IMR-90 (cell line): ENCODE measurements around the gene CCL28. TPM values are rescaled to one million over a fixed set of nuclear protein-coding genes. Genes with fewer than 3 reads are reported as not detected.

ENCODE experiments used
- ATAC-seq: fragments of 200-7000 bp; cut with Tn5 transposase; 2 replicates; pipeline ENCODE4 v1.9.1; 2020; ENCODE audit warnings: low read depth, mild to moderate bottlenecking, moderate library complexity
- BruUV-seq: library from RNA; stranded (reverse); fragments of 400-500 nt; replicated peaks from 2 replicates; lab custom pipeline; 2021; lab: Mats Ljungman, UMichigan
- CTCF ChIA-PET: fragments of 300-600 bp; formaldehyde crosslinking; extraction: SDS; loops from one replicate; lab custom pipeline; 2021; ENCODE audit warnings: antibody characterized with exemption; lab: Yijun Ruan, JAX
- POLR2A ChIA-PET: fragments of 300-600 bp; sonication (Branson Sonifier 250); formaldehyde crosslinking; loops from one replicate; lab custom pipeline; 2022; ENCODE audit warnings: antibody characterized with exemption; ENCODE audit not compliant: unreplicated experiment; lab: Charles Lee
- DNase-seq: peaks from one replicate; pipeline ENCODE4 v3.0.0; 2013
- H2AFZ ChIP-seq: replicated peaks from 2 replicates; pipeline ENCODE3; 2013; ENCODE audit warnings: low read length, mild to moderate bottlenecking; ENCODE audit not compliant: poor library complexity
- H2AK5ac ChIP-seq: 2 replicates; pipeline ENCODE4 v1.6.1; 2013; ENCODE audit warnings: low read depth, low read length, inconsistent platforms
- H2AK9ac ChIP-seq: replicated peaks from 2 replicates; pipeline ENCODE3; 2013; ENCODE audit warnings: mild to moderate bottlenecking, low read depth, low read length, moderate library complexity; ENCODE audit not compliant: poor library complexity
- H2BK120ac ChIP-seq: 2 replicates; pipeline ENCODE4 v1.6.1; 2013; ENCODE audit warnings: low read depth, low read length, inconsistent platforms
- H2BK15ac ChIP-seq: 3 replicates; pipeline ENCODE4 v1.6.1; 2013; ENCODE audit warnings: low read depth, low read length, inconsistent platforms
- H2BK20ac ChIP-seq: 2 replicates; pipeline ENCODE4 v1.6.1; 2013; ENCODE audit warnings: low read depth, mild to moderate bottlenecking, inconsistent platforms, low read length, moderate library complexity
- H2BK5ac ChIP-seq: 2 replicates; pipeline ENCODE4 v1.6.1; 2013; ENCODE audit warnings: mild to moderate bottlenecking, low read depth, low read length, inconsistent platforms; ENCODE audit not compliant: poor library complexity, severe bottlenecking
- H3K14ac ChIP-seq: replicated peaks from 2 replicates; pipeline ENCODE4 v1.6.1; 2013; ENCODE audit warnings: low read depth, low read length, inconsistent platforms
- H3K18ac ChIP-seq: 2 replicates; pipeline ENCODE4 v1.6.1; 2013; ENCODE audit warnings: low read depth, low read length, control low read depth
- H3K23ac ChIP-seq: 2 replicates; pipeline ENCODE4 v1.6.1; 2013; ENCODE audit warnings: low read depth, low read length, inconsistent platforms
- H3K27ac ChIP-seq: 2 replicates; pipeline ENCODE4 v1.5.1; 2013; ENCODE audit warnings: mild to moderate bottlenecking, control low read depth, low read length; ENCODE audit not compliant: insufficient read depth
- H3K27me3 ChIP-seq: 2 replicates; pipeline ENCODE4 v1.6.1; 2013; ENCODE audit warnings: low read length; ENCODE audit not compliant: control insufficient read depth, insufficient read depth
- H3K36me3 ChIP-seq: 2 replicates; pipeline ENCODE4 v1.6.1; 2013; ENCODE audit warnings: low read length, mixed read lengths; ENCODE audit not compliant: control insufficient read depth, insufficient read depth
- H3K4ac ChIP-seq: 2 replicates; pipeline ENCODE4 v1.6.1; 2013; ENCODE audit warnings: low read depth, low read length, inconsistent platforms
- H3K4me1 ChIP-seq: 2 replicates; pipeline ENCODE4 v1.6.1; 2013; ENCODE audit warnings: low read length, mixed read lengths; ENCODE audit not compliant: control insufficient read depth, insufficient read depth
- H3K4me2 ChIP-seq: 2 replicates; pipeline ENCODE4 v1.6.1; 2013; ENCODE audit warnings: low read depth, mild to moderate bottlenecking, control low read depth, low read length, moderate library complexity
- H3K4me3 ChIP-seq: 2 replicates; pipeline ENCODE4 v1.5.1; 2013; ENCODE audit warnings: low read depth, mild to moderate bottlenecking, control low read depth, low read length, moderate library complexity; ENCODE audit not compliant: insufficient read depth
- H3K56ac ChIP-seq: 2 replicates; pipeline ENCODE4 v1.6.1; 2013; ENCODE audit warnings: low read length, inconsistent platforms; ENCODE audit not compliant: insufficient read depth; ENCODE audit errors: extremely low read depth
- H3K79me1 ChIP-seq, 2 experiments: 2 replicates each; pipeline ENCODE4 v1.6.1; 2013; ENCODE audit warnings: low read length in 2 of 2, inconsistent platforms in 1 of 2, low read depth in 1 of 2
- H3K9ac ChIP-seq: 2 replicates; pipeline ENCODE4 v1.6.1; 2013; ENCODE audit warnings: low read depth, low read length, control low read depth
- H3K9me1 ChIP-seq: 2 replicates; pipeline ENCODE4 v1.6.1; 2013; ENCODE audit warnings: low read length, inconsistent platforms; ENCODE audit not compliant: insufficient read depth
- H3K9me3 ChIP-seq: 2 replicates; pipeline ENCODE4 v1.6.1; 2013; ENCODE audit warnings: low read length; ENCODE audit not compliant: control insufficient read depth, insufficient read depth
- H4K20me1 ChIP-seq: 2 replicates; pipeline ENCODE4 v1.6.1; 2013; ENCODE audit warnings: low read length, inconsistent platforms; ENCODE audit not compliant: insufficient read depth
- H4K5ac ChIP-seq: 2 replicates; pipeline ENCODE4 v1.6.1; 2013; ENCODE audit warnings: mild to moderate bottlenecking, low read depth, low read length, control low read depth
- H4K8ac ChIP-seq, 2 experiments: 2 replicates each; pipeline ENCODE4 v1.6.1; 2013; ENCODE audit warnings: low read depth in 2 of 2, low read length in 2 of 2, control low read depth in 1 of 2, inconsistent platforms in 1 of 2
- H4K91ac ChIP-seq: 2 replicates; pipeline ENCODE4 v1.6.1; 2013; ENCODE audit warnings: low read depth, low read length, inconsistent platforms; ENCODE audit not compliant: insufficient read depth
- BHLHE40 ChIP-seq: fragments of 150-350 bp; IDR thresholded peaks from 2 replicates; pipeline ENCODE4 v1.6.1; 2016; ENCODE audit warnings: mild to moderate bottlenecking, low read depth, low read length
- CEBPB ChIP-seq: IDR thresholded peaks from 2 replicates; pipeline ENCODE4 v1.6.1; 2012; ENCODE audit warnings: low read depth, low read length, improper control_type of control experiment
- MAFK ChIP-seq: IDR thresholded peaks from 2 replicates; pipeline ENCODE4 v1.6.1; 2012; ENCODE audit warnings: low read depth, low read length, improper control_type of control experiment
- MXI1 ChIP-seq: IDR thresholded peaks from 2 replicates; pipeline ENCODE4 v1.6.1; 2012; ENCODE audit warnings: low read depth, mild to moderate bottlenecking, low read length, moderate library complexity, borderline replicate concordance
- RAD21 ChIP-seq: IDR thresholded peaks from 2 replicates; pipeline ENCODE4 v1.6.1; 2012; ENCODE audit warnings: low read length, improper control_type of control experiment
- WGBS, 2 experiments: methylation state at CpG; one replicate each; pipeline versions ENCODE4 v1.1.5 to v1.1.7; 2013; ENCODE audit warnings: missing lambda C conversion rate in 2 of 2; ENCODE audit not compliant: insufficient read length in 1 of 2; ENCODE audit errors: extremely low coverage in 2 of 2; 5-methylcytosine and 5-hydroxymethylcytosine counted together
- dilution Hi-C: fragments of 300-500 bp; cut with HindIII; formaldehyde crosslinking; loops from one replicate; pipeline ENCODE4 v1.14.3; 2018; ENCODE audit warnings: low sequenced_read_pairs; ENCODE audit not compliant: unreplicated experiment
- in situ Hi-C: fragments of 300-500 bp; cut with MboI; formaldehyde crosslinking; loops from 3 replicates; pipeline ENCODE4 v1.14.3; 2019; ENCODE audit warnings: low sequenced_read_pairs, inconsistent platforms, mixed read lengths
- intact Hi-C: fragments of 100-400 bp; cut with micrococcal nuclease; formaldehyde crosslinking; loops from 2 replicates; pipeline ENCODE4 v1.10.0; 2022
- polyA plus RNA-seq, 3 experiments: library from polyadenylated mRNA; depleted of rRNA; stranded (reverse); fragments of >200 nt; gene quantifications; 2 replicates each; pipeline ENCODE4 v1.2.3, GENCODE V29; 2012; ENCODE audit warnings: low replicate concordance in 1 of 3
- total RNA-seq: library from RNA; depleted of rRNA; stranded (reverse); fragments of >200 nt; gene quantifications from 2 replicates; pipeline ENCODE4 v1.2.3, GENCODE V29; 2012
- TF ChIP-seq, protein P1 (sequence below): fragments of 150-350 bp; IDR thresholded peaks from 2 replicates; pipeline ENCODE4 v1.6.1; 2016; ENCODE audit warnings: low read depth, mild to moderate bottlenecking, low read length, moderate library complexity, borderline replicate concordance

CCL28 gene
- total and polyA plus RNA-seq, 2 of the 4 experiments (the other 2 are of a cell fraction) = under 0.01 to 0.02 TPM

DNA sequence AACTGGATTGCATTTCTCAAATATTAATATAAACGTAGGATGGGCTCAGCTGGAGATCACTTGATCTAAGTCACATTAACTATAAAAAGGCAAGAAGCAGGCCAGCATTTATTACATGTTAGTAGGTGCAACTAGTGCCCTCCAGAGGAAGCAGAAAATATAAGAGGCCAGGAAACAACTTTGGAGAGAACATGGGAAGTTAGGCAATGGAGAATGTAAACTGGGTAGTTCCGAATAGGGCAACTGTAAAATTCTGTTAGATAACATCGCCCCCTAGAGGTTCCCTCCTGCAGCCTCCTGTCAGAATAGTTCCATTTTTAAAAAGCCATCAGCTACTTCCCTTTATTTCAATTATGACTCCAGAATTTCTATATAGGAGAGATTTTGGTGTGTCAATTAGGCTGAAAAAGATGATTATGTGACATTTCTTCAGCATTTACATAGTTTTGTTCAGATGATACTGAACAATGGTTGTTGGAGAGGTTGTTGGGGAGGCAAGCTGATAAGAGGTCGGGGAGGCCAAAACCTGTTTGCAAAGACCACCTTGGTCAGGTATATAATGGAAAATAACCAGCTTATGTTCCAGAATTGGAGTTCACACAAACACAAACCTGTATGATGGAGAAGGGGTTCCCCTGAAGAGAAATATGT, 22.4 kb downstream of the CCL28 start (continued):
- TF ChIP-seq MXI1 = no peak

DNA sequence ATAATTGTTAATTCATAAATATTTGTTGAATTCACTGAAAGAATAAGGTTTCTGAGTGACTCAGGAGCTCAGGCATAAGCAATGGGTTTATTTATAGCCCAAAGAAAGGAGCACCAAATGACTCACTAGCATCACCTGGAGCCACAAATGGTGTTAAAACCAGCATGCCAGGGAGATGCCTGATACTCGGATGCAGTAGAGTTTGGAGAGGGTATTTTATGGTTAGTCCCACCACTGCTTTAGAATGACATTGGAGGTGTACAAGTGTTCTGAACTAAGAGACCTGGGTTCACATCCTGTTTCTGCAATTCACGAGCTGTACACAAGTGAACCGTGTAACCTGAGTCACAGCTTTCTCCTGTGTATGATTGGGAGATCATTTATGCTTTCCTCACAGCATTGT, 25.2 kb downstream of the CCL28 start:
- peak; percentile 16 for DNase-seq
- intact Hi-C loops = loop anchor here (5.0 kb wide), 2 partner anchors 80 to 265 kb away; partner anchors contain the start of gene ZNF131
- POLR2A ChIA-PET = no interaction called here

More for the DNA sequence above, 25.2 kb downstream of the CCL28 start:
- H2AFZ ChIP-seq = no peak overlapping the region
- no peak overlapping the region for H2AK5ac ChIP-seq
- no TSS peak for BruUV-seq
- H3K27me3 ChIP-seq = peaks cover 5% of the 10 kb centered on the region
- H3K79me1 ChIP-seq = no peaks in the 10 kb centered on the region
- H2BK20ac ChIP-seq = no peak overlapping the region
- H3K4me2 ChIP-seq = no peak overlapping the region
- H3K4me1 ChIP-seq = no peaks in the 10 kb centered on the region
- CTCF ChIA-PET = interaction anchor here (1.0 kb wide), 1 partner anchor 74 kb away, joined by 3 read pairs; the partner anchor contains the start of gene HMGCS1
- H3K27ac ChIP-seq = no peak overlapping the region
- H3K56ac ChIP-seq = no peak overlapping the region
- no peak overlapping the region for H4K5ac ChIP-seq
- H4K91ac ChIP-seq = no peak overlapping the region
- no peaks in the 10 kb centered on the region for H3K36me3 ChIP-seq
- H4K20me1 ChIP-seq = no peaks in the 10 kb centered on the region
- H2BK120ac ChIP-seq = no peak overlapping the region
- no peaks in the 10 kb centered on the region for H3K9me1 ChIP-seq
- H3K9me3 ChIP-seq = no peaks in the 10 kb centered on the region
- no peak overlapping the region for H3K23ac ChIP-seq
- no peak overlapping the region for H3K9ac ChIP-seq
- H2AK9ac ChIP-seq = no peak overlapping the region
- WGBS, 2 experiments = 50% methylated on average over 1 of the region's 3 CpGs; no CpG with 5 or more reads in 1 of the 2 experiments
- H2BK5ac ChIP-seq = no peak overlapping the region
- no peak for ATAC-seq
- H3K4ac ChIP-seq = no peak overlapping the region
- dilution Hi-C loops (no loop called here), in situ Hi-C loops (loop anchor here (5.0 to 10.0 kb wide), 3 partner anchors 162 to 475 kb away; no protein-coding TSS in a partner anchor)
- no peak overlapping the region for H3K14ac ChIP-seq
- H2BK15ac ChIP-seq = no peak overlapping the region
- no peak overlapping the region for H4K8ac ChIP-seq
- no peak for TF ChIP-seq BHLHE40
- no peak for TF ChIP-seq CEBPB
- TF ChIP-seq MAFK = no peak
- no peak for TF ChIP-seq RAD21
- TF ChIP-seq, protein P1, sequence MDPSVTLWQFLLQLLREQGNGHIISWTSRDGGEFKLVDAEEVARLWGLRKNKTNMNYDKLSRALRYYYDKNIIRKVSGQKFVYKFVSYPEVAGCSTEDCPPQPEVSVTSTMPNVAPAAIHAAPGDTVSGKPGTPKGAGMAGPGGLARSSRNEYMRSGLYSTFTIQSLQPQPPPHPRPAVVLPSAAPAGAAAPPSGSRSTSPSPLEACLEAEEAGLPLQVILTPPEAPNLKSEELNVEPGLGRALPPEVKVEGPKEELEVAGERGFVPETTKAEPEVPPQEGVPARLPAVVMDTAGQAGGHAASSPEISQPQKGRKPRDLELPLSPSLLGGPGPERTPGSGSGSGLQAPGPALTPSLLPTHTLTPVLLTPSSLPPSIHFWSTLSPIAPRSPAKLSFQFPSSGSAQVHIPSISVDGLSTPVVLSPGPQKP = no peak
- no peak overlapping the region for H3K18ac ChIP-seq
- no peak overlapping the region for H3K4me3 ChIP-seq
